Measurements from ENCODE around the gene SDR42E2. TPM values are rescaled to one million over a fixed set of nuclear protein-coding genes. Genes with fewer than 3 reads are reported as not detected.

SDR42E2 gene
- total and polyA plus RNA-seq, 2 donors (not counting 3 experiments of a cell fraction or from before 2014, with no cell fraction given) = 0.03 to 0.13 TPM

DNA sequence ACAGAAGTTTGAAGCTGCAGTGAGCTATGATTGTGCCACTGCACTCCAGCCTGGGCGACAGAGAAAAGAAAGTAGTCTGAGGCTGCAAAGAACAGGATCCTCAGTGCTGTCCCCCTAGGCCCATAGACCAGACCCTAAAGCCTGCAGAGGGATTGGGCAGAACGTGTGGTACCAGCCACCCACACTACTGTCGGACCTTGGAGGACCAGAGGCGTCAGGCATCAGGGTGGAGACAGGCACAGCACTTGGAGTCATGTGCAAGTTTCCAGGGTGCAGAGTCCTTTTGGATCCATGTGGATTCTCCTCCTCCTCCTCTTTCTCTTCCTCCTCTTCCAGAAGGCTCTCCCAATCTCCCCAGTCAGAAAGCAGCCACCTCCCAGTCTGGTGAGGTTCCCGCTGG, 2.2 kb downstream of the SDR42E2 start:
- peaks cover 17 to 29% of the 10 kb centered on the region in 2 experiments for H3K27me3 ChIP-seq (ENCODE audit: control insufficient read depth in 2 of 2, insufficient read depth in 2 of 2, low read length in 2 of 2)
- H3K4me1 ChIP-seq (ENCODE audit: control insufficient read depth, extremely low read depth, insufficient read depth, low read length) = no peaks in the 10 kb centered on the region
- no peaks in the 10 kb centered on the region for H3K9me3 ChIP-seq (replicated peaks; ENCODE audit: control insufficient read depth, insufficient read depth, low read length)
- TF ChIP-seq, protein P1, sequence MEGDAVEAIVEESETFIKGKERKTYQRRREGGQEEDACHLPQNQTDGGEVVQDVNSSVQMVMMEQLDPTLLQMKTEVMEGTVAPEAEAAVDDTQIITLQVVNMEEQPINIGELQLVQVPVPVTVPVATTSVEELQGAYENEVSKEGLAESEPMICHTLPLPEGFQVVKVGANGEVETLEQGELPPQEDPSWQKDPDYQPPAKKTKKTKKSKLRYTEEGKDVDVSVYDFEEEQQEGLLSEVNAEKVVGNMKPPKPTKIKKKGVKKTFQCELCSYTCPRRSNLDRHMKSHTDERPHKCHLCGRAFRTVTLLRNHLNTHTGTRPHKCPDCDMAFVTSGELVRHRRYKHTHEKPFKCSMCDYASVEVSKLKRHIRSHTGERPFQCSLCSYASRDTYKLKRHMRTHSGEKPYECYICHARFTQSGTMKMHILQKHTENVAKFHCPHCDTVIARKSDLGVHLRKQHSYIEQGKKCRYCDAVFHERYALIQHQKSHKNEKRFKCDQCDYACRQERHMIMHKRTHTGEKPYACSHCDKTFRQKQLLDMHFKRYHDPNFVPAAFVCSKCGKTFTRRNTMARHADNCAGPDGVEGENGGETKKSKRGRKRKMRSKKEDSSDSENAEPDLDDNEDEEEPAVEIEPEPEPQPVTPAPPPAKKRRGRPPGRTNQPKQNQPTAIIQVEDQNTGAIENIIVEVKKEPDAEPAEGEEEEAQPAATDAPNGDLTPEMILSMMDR (IDR thresholded peaks at IDR 0.05; ENCODE audit: extremely low read depth in 1 of 2, insufficient read depth in 1 of 2, low read depth in 1 of 2, low read length in 2 of 2) = no peak
- TF ChIP-seq POLR2A (IDR thresholded peaks at IDR 0.05; ENCODE audit: low read depth, low read length) (no peak), FOS (IDR thresholded peaks at IDR 0.05; ENCODE audit: borderline replicate concordance, insufficient read depth, low read length) (no peak), POLR2AphosphoS5 (IDR thresholded peaks at IDR 0.05; ENCODE audit: insufficient read depth, low read depth, low read length) (no peak), MYC (IDR thresholded peaks at IDR 0.05; ENCODE audit: low read depth, low read length) (no peak), JUN (IDR thresholded peaks at IDR 0.05; ENCODE audit: borderline replicate concordance, insufficient read depth, insufficient read length, low read depth) (no peak), EZH2 (IDR thresholded peaks at IDR 0.05; ENCODE audit: borderline replicate concordance, low read depth, low read length, severe bottlenecking) (no peak), GATA2 (IDR thresholded peaks at IDR 0.05; ENCODE audit: insufficient read depth, insufficient read length, low read depth, low read length) (no peak)
- TF ChIP-seq, protein P2, sequence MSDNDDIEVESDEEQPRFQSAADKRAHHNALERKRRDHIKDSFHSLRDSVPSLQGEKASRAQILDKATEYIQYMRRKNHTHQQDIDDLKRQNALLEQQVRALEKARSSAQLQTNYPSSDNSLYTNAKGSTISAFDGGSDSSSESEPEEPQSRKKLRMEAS (IDR thresholded peaks at IDR 0.05; ENCODE audit: insufficient read depth, insufficient read length) = no peak
- no TSS peak for BruUV-seq (replicated peaks)
- FAIRE-seq (no peak), DNase-seq (ENCODE audit: low read depth, low spot score) (no peak)
- H4K20me1 ChIP-seq (replicated peaks; ENCODE audit: control insufficient read depth, extremely low read depth, insufficient read depth, low read length) = no peaks in the 10 kb centered on the region
- H3K4me2 ChIP-seq (ENCODE audit: insufficient read depth, low read length) = no peak overlapping the region
- no peaks in the 10 kb centered on the region for H3K9me1 ChIP-seq (replicated peaks; ENCODE audit: control insufficient read depth, extremely low read depth, insufficient read depth, low read length)
- no peak overlapping the region for H2AFZ ChIP-seq (ENCODE audit: low read depth, low read length)
- no peak overlapping the region for H3K4me3 ChIP-seq (replicated peaks in 1 of 3; ENCODE audit: insufficient read depth in 1 of 3, low read depth in 1 of 3, low read length in 3 of 3)
- H3K9ac ChIP-seq (replicated peaks; ENCODE audit: extremely low read depth, insufficient read depth, low read length) = no peak overlapping the region
- H3K36me3 ChIP-seq (ENCODE audit: control insufficient read depth in 2 of 2, extremely low read depth in 1 of 2, insufficient read depth in 2 of 2, low read length in 2 of 2) = no peaks in the 10 kb centered on the region
- dilution Hi-C loops (cut with MboI; ENCODE audit: extremely low pct_ligation_motif_present, low sequenced_read_pairs) (no loop called here), intact Hi-C loops (cut with micrococcal nuclease) (no loop called here)
- H3K79me2 ChIP-seq (ENCODE audit: control insufficient read depth, insufficient read depth, low read length) = no peaks in the 10 kb centered on the region
- CTCF ChIA-PET = no interaction called here
- H3K27ac ChIP-seq (ENCODE audit: insufficient read depth, low read depth, low read length) = no peak overlapping the region
- POLR2A ChIA-PET = no interaction called here
